Osteoblast (primary cell): ENCODE results near the gene ADAMTS14. TPM values are rescaled to one million over a fixed set of nuclear protein-coding genes. Genes with fewer than 3 reads are reported as not detected.

Experiments used
- DNase-seq: peaks from one replicate; pipeline ENCODE4 v3.0.0; 2011; ENCODE audit warnings: low spot score, mixed read lengths; ENCODE audit not compliant: insufficient read length; ENCODE audit errors: missing footprints
- H2AFZ ChIP-seq: 2 replicates; pipeline ENCODE4 v1.6.0; 2011; ENCODE audit warnings: mild to moderate bottlenecking, low read length
- H3K27ac ChIP-seq: 2 replicates; pipeline ENCODE4 v1.5.1; 2011; ENCODE audit warnings: mild to moderate bottlenecking, low read depth, low read length, moderate library complexity
- H3K27me3 ChIP-seq: 2 replicates; pipeline ENCODE4 v1.6.0; 2012; ENCODE audit warnings: mild to moderate bottlenecking, control low read depth, inconsistent platforms, low read length, moderate library complexity; ENCODE audit not compliant: insufficient read depth
- H3K36me3 ChIP-seq: 2 replicates; pipeline ENCODE4 v1.5.1; 2011; ENCODE audit warnings: mild to moderate bottlenecking, low read length, control low read depth, moderate library complexity; ENCODE audit not compliant: insufficient read depth
- H3K4me1 ChIP-seq: 2 replicates; pipeline ENCODE4 v1.5.1; 2011; ENCODE audit warnings: mild to moderate bottlenecking, low read length, control low read depth, moderate library complexity; ENCODE audit not compliant: insufficient read depth
- H3K4me2 ChIP-seq: 2 replicates; pipeline ENCODE4 v1.6.0; 2011; ENCODE audit warnings: mild to moderate bottlenecking, low read length; ENCODE audit not compliant: insufficient read depth
- H3K4me3 ChIP-seq: fragments of 200-600 bp; sonication (generic); 3 replicates; pipeline ENCODE4 v1.5.1; 2012; ENCODE audit warnings: mild to moderate bottlenecking, low read length, inconsistent platforms; ENCODE audit not compliant: insufficient read depth
- H3K79me2 ChIP-seq: 2 replicates; pipeline ENCODE4 v1.6.0; 2012; ENCODE audit warnings: mild to moderate bottlenecking, low read length, control low read depth, inconsistent platforms; ENCODE audit not compliant: insufficient read depth
- H3K9me3 ChIP-seq: 2 replicates; pipeline ENCODE4 v1.5.1; 2011; ENCODE audit warnings: low read depth, low read length, control low read depth
- H4K20me1 ChIP-seq: 2 replicates; pipeline ENCODE4 v1.6.0; 2012; ENCODE audit warnings: mild to moderate bottlenecking, low read length, control low read depth; ENCODE audit not compliant: insufficient read depth
- total RNA-seq: library from RNA; depleted of rRNA; stranded (reverse); fragments of >200 nt; gene quantifications from 2 replicates; pipeline ENCODE4 v1.2.3, GENCODE V29; 2012
- TF ChIP-seq, protein P1 (sequence below): IDR thresholded peaks from 2 replicates; pipeline ENCODE4 v1.5.1; 2011; ENCODE audit warnings: mild to moderate bottlenecking, low read depth, low read length, moderate library complexity; ENCODE audit errors: extremely low read depth

The ADAMTS14 gene
- total RNA-seq, 1 donor = 2.9 TPM

GRCh38 chr10:70738006-70738760 lies 65.9 kb downstream of the ADAMTS14 start:
- Histone ChIP-seq H3K4me3 (no peak overlapping the region), H3K79me2 (no peaks in the 10 kb centered on the region), H2AFZ (no peak overlapping the region), H3K9me3 (no peaks in the 10 kb centered on the region), H3K27me3 (no peaks in the 10 kb centered on the region), H3K4me1 (no peaks in the 10 kb centered on the region), H3K4me2 (no peak overlapping the region), H3K27ac (no peak overlapping the region), H3K36me3 (no peaks in the 10 kb centered on the region), H4K20me1 (no peaks in the 10 kb centered on the region)
- peak; percentile 88 for DNase-seq
- TF ChIP-seq, protein P1, sequence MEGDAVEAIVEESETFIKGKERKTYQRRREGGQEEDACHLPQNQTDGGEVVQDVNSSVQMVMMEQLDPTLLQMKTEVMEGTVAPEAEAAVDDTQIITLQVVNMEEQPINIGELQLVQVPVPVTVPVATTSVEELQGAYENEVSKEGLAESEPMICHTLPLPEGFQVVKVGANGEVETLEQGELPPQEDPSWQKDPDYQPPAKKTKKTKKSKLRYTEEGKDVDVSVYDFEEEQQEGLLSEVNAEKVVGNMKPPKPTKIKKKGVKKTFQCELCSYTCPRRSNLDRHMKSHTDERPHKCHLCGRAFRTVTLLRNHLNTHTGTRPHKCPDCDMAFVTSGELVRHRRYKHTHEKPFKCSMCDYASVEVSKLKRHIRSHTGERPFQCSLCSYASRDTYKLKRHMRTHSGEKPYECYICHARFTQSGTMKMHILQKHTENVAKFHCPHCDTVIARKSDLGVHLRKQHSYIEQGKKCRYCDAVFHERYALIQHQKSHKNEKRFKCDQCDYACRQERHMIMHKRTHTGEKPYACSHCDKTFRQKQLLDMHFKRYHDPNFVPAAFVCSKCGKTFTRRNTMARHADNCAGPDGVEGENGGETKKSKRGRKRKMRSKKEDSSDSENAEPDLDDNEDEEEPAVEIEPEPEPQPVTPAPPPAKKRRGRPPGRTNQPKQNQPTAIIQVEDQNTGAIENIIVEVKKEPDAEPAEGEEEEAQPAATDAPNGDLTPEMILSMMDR = peak; percentile 10

DNA sequence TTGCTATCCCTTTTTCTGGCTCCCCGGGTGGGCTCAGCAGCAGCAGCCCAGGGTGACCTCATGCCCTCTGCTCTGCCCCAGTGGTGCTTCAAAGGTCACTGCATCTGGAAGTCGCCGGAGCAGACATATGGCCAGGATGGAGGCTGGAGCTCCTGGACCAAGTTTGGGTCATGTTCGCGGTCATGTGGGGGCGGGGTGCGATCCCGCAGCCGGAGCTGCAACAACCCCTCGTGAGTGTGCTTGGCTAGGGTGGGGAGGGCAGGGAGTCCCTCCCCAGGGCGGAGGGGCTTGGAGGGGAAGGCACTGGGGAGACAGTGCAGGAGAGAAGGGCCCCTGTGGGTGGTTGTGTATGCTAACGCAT lies 66.4 kb downstream of the ADAMTS14 start:
- no peaks in the 10 kb centered on the region for H3K9me3 ChIP-seq
- no peak overlapping the region for H2AFZ ChIP-seq

DNA sequence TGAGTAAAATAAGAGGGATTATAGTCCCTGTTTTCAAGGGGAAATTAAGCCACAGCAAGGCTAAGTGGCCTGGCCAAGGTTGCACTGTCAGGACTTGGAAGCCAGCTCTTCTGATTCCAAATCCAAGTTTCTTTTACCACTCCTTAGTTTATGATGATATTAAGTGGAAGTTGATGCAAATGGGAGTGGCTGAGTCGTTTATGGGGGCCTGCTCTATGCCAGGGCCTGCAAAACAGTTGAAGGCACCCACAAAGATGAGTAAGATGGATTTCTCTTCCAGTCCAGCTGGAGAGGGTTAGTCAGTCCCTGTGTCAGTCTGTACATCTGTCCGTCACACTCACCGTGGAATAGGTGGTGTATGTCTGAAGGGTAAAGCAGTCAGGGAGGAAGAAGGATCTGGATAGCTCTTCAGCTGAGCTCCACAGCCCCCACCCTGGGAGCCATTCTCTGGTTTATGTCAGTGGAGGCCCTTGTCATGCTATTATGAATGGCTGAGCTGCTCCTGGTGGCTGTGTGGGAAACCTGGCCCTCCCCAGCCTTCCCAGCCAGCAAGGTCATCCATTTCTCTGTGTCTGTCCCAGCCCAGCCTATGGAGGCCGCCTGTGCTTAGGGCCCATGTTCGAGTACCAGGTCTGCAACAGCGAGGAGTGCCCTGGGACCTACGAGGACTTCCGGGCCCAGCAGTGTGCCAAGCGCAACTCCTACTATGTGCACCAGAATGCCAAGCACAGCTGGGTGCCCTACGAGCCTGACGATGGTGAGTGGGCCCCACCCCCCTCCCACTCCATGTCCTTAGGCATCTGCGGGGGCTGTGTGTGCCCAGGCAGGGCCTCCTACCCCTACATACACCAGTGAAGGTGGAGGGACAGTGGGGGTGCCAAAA lies 68.3 kb downstream of the ADAMTS14 start:
- Histone ChIP-seq H3K79me2 (no peaks in the 10 kb centered on the region), H3K27me3 (no peaks in the 10 kb centered on the region), H3K27ac (no peak overlapping the region), H4K20me1 (no peaks in the 10 kb centered on the region), H3K4me2 (no peak overlapping the region), H3K36me3 (no peaks in the 10 kb centered on the region), H3K4me1 (no peaks in the 10 kb centered on the region), H3K9me3 (no peaks in the 10 kb centered on the region), H3K4me3 (no peak overlapping the region), H2AFZ (no peak overlapping the region)
- TF ChIP-seq, protein P1 = no peak
- DNase-seq = no peak

More for the DNA sequence above, 66.4 kb downstream of the ADAMTS14 start:
- H3K4me3 ChIP-seq = no peak overlapping the region
- no peak for DNase-seq
- H3K36me3 ChIP-seq = no peaks in the 10 kb centered on the region
- no peak overlapping the region for H3K4me2 ChIP-seq
- no peaks in the 10 kb centered on the region for H3K4me1 ChIP-seq
- no peaks in the 10 kb centered on the region for H4K20me1 ChIP-seq
- H3K27me3 ChIP-seq = no peaks in the 10 kb centered on the region
- no peaks in the 10 kb centered on the region for H3K79me2 ChIP-seq
- TF ChIP-seq, protein P1 = no peak
- no peak overlapping the region for H3K27ac ChIP-seq
